ENCODE data around the gene KDR.

DNA sequence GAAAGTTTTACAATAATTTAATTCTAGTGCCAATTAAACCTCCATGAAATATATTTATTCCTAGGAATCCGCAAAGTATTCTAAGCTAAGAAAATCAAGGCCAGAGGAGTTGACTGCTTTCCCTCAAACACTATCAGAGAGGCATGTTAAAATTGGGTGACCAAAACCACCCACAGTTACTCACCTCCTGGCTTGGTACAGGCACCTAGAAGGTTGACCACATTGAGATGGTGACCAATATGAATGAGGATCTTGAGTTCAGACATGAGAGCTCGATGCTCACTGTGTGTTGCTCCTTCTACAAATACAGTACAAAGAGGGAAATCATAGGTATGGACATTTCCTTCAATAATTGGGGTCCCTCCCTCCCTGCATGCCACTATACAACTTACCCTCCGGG, 29.4 kb downstream of the KDR start:
- TF ChIP-seq, protein P1, sequence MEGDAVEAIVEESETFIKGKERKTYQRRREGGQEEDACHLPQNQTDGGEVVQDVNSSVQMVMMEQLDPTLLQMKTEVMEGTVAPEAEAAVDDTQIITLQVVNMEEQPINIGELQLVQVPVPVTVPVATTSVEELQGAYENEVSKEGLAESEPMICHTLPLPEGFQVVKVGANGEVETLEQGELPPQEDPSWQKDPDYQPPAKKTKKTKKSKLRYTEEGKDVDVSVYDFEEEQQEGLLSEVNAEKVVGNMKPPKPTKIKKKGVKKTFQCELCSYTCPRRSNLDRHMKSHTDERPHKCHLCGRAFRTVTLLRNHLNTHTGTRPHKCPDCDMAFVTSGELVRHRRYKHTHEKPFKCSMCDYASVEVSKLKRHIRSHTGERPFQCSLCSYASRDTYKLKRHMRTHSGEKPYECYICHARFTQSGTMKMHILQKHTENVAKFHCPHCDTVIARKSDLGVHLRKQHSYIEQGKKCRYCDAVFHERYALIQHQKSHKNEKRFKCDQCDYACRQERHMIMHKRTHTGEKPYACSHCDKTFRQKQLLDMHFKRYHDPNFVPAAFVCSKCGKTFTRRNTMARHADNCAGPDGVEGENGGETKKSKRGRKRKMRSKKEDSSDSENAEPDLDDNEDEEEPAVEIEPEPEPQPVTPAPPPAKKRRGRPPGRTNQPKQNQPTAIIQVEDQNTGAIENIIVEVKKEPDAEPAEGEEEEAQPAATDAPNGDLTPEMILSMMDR (IDR thresholded peaks at IDR 0.05; ENCODE audit: low read length), result no peak
- TF ChIP-seq EZH2phosphoT487 (IDR thresholded peaks at IDR 0.05; ENCODE audit: low read length), result no peak
- no peak for TF ChIP-seq EZH2 (optimal IDR thresholded peaks at IDR 0.05; ENCODE audit: low read depth, low read length)

Data from MM.1S (cell line).